ENCODE data around the gene POLR3F.
"Not testable (repeated sequence)": the region's sequence is repeated elsewhere in the genome, so short reads cannot be mapped to it uniquely, and the experiment has no call there.

POLR3F gene

DNA sequence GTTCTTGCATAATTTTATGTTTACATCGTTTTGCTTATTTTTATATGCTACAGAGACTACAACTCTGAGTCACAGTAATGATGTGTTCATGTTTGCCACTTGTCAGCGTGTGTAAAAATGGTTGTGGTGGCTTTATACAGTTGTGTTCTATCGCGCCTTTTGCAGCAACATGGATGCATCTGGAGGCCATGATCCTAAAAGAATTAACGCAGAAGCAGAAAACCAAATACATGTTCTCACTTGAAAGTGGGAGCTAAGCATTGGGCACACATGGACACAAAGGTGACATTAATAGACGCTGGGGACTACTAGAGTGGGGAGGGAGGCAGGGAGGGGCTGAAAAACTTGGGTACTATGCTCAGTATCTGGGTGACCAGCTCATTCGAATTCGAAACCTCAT lies 39.6 kb downstream of the POLR3F start:
- DNase-seq (ENCODE audit: low read depth in 3 of 3) = no peak

DNA sequence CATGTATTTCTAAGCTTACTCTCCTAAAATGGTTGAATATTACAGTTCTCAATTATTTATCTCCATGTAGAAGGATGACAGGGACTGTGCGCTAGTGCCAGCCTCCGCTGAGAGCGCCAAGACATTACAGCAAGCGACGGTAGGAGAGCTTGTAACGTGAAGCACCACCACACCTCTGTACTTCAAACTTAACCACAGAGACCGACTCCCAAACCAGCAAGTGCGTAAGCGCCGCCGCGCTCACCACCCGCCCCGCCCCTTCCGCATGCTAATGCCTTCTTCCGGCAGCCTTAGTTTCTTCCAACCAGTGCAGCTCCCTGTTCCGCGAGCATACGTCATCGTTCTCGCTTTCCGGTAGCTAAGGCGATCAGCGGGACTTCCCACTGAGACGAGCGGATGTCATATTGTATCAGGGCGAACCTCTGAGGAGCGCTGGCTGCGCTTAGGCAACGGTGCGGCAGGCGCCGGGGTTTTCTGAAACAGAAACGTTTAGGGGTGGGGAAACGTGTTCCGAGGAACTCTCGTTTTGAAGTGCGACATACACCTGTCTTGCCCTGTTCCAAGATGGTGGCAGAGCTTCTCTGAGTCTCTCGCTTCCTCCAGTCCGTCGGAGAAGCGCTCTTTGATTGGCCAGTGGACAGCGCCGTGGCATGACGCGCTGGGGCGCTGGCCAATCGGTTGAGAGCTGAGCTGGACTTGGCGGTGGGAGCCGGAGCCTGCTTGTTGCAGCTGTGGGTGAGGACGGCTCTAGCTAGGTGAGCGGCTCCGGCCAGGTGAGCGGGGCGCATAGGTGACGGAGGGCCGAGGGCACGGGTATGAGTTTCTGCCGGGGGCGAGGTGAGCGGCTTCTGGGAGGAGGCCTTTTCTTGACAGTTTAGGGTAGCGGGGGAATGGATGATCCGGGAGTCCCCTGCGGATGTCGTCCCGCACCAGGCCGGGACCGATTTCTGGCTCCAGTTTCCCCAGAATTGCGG lies 40.3 kb downstream of the POLR3F start, which contains the start of gene SEC23B:
SEC23B (plus strand) TSS at position 723 of the 974 bp plus-strand sequence. CDS start 2,896 bp downstream, outside the sequence.
- peak; percentile 91 to 98 (median 97) for DNase-seq (ENCODE audit: low read depth in 3 of 3)

DNA sequence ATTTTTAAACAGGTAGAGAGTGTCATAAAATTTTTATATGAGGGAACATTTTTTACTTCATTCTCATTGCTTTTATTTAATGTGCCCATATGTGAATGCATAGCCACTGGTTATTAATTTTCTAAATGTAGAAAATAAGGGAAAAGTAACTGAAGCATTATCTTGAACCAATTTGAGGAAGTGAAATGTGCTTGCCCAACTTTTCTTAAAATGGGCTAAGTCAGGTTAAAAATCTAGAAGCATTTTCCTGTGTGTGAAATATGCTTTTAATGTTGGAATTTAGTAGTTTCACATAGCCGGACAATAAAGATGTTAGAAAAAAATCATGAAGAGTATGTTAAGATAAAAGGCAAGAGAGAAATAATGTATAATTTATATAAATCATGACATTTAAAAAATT lies 44.4 kb downstream of the POLR3F start:
- no peak for DNase-seq (ENCODE audit: low read depth in 3 of 3)

DNA sequence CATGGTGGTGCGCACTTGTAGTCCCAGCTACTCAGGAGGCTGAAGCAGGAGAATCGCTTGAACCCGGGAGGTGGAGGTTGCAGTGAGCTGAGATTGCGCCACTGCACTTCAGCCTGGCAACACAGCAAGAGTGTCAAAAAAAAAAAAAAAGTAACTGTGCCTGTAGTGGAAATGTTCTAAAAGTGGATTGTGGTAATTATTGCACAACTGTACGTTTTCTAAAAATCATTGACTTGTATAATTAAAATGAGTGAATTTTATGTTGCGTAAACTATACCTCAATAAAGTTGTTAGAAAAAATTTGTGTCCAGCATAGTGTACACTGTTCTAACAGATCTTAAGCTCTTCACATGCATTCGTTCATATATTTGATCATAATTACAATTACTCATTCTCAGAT lies 46.0 kb downstream of the POLR3F start:
- no peak for DNase-seq (ENCODE audit: low read depth in 3 of 3)

DNA sequence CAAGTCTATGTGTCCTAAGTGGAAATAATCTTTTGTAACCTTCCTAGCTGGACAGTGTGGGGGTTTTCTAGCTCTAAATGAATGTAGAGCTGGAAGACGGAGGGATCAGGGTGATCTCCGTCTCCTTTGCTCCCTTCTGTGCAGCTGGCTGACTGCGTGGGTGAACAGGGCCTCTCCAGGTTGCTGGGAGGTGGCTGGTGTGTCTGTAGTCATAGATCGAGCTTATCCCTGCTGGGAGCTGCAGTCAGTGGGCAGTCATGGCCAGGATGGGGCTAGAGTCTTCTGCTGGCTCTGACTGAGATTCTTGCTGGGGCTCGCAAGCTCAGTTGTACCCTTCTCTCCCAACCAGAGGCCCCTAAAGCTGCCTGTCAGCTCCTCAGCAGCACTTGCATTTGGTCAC lies 46.9 kb downstream of the POLR3F start:
- DNase-seq (ENCODE audit: low read depth in 3 of 3) = no peak

DNA sequence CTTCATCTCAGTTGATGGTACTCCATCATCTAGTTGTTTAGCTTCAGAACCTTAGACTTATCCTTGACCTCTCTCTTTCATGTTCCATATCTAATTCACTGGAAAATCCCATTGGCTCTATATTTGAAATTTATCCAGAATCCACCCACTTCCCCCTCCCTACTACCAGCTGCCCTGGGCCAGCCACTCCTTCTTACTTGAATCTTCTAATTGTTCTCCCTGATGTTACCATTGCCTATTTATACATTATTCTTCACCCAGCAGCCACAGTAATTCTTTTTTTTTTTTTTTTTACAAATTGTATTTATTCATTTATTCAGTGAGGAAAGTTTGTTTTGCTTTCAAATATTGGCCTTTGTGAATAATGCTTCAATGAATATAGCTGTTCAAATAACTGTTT lies 48.8 kb downstream of the POLR3F start:
- no peak for DNase-seq (ENCODE audit: low read depth in 3 of 3)

DNA sequence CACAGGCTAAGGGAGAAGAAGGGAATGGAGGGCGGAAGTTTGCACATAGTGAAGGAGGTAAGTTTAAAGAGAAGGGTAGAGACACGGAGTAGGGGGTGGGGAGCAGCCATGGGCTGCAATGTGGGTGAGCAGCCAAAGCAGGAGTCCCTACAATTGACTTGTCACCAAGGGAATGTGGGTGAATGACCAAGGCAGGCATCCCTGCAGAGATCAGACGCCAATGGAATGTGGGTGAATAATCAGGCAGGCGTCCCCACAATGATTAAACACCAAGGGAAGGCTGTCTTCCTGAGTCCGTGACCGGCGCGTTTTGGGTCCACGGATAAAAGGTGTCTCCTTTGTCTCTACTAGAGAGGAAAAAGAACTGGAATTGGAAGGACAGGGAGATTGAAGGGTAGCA lies 54.9 kb downstream of the POLR3F start:
- DNase-seq (ENCODE audit: low read depth in 3 of 3) = not testable (repeated sequence)

DNA sequence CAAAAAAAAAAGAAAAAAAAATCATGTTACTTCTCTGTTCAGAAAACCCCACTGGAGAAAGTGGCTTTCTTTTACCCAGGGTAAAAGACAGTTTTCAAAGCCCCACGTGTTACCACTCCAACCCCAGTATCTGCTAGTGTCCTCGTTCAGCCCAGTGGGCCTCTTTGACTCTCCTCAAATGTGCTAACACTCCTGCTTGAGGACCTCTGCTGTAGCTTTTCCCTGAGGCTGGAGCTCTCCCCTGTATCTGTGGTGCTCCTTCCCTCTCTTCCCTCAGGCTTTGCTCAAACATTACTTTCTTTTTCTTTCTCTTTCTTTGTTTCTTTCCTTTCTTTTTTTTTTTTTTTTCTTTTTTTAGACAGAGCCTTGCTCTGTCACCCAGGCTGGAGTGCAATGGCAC lies 55.9 kb downstream of the POLR3F start:
- no peak for DNase-seq (ENCODE audit: low read depth in 3 of 3)

DNA sequence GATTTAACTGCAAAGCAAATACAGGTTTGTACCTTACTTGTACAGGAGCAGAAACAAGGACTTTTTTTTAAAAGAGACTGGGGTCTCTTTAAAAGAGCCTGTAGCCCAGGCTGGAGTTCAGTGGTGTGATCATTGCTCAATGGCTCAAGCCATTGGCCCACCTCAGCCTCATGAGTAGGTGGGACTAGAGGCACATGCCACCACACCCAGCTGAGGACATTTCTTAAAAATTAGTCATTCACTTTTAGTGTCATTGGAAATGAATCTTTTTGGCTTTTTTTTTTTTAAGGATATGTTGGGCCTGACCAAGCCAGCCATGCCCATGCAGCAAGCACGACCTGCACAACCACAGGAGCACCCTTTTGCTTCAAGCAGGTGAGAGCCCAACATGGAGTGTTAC lies 57.5 kb downstream of the POLR3F start:
- DNase-seq (ENCODE audit: low read depth in 3 of 3) = no peak

DNA sequence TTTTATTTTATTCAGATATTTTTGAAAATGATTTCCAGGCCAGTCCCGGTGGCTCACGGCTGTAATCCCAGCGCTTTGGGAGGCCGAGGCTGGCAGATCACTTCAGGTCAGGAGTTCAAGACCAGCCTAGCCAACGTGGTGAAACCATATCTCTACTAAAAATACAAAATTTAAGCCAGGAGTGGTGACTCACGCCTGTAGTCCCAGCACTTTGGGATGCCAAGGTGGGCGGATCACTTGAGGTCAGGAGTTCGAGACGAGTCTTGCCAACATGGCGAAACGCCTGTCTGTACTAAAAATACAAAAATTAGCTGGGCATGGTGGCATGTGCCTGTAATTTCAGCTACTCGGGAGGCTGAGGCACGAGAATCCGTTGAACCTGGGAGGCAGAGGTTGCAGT lies 59.6 kb downstream of the POLR3F start:
- DNase-seq (ENCODE audit: low read depth in 3 of 3) = not testable (repeated sequence)

DNA sequence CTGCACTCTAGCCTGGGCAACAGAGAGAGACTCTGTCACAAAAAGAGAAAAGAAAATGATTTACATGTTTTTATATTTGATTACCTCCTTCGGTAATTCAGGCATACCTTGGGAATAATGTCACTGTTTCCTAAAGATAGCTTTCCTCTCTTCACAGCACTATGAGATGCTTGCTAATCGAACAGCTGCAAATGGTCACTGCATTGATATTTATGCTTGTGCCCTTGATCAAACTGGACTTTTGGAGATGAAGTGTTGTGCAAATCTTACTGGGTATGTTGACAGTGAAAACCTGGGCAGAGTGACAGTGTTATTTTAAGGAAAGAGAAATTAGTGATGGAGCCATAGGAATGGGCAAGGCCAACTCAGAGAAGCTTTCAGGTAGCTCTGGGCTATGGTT lies 60.1 kb downstream of the POLR3F start:
- no peak for DNase-seq (ENCODE audit: low read depth in 3 of 3)

DNA sequence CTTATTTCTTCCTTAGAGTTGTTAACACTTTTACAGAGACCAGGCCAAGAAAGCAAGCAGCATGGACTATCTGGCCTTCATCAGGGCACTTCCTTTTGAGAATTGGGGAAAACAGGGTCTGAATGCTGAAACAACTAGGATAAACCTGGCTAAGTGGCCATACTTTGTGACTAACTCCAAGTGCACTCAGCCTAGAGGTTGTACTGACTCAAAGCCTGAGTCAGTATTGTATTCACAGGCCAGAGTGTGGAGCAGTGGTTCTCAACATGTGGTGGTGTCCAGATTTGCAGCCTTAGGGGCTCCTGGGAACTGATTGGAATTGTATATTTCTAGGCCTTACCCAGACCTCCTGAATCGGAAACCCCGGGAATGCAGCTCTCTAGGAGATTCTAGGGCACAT lies 60.6 kb downstream of the POLR3F start:
- DNase-seq (ENCODE audit: low read depth in 3 of 3) = no peak

DNA sequence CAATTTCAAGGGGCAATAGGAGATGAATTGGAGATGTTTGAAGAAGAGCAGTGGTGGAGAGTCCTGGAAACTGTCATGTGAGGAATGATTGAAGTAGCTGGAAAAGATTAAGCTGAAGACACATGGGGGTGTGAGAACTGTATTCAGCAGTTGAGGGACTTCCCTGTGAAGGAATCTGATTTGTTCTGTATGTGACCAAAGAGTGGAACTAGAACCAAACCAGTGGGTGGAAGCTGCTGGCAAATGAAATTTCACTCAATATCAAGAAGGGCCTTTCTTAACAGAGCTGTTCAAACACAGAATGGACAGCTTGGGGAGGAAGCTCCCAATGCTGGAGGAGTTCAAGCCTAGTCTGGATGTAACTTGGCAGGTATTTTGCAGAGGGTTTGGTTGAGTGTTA lies 61.9 kb downstream of the POLR3F start:
- no peak for DNase-seq (ENCODE audit: low read depth in 3 of 3)

DNA sequence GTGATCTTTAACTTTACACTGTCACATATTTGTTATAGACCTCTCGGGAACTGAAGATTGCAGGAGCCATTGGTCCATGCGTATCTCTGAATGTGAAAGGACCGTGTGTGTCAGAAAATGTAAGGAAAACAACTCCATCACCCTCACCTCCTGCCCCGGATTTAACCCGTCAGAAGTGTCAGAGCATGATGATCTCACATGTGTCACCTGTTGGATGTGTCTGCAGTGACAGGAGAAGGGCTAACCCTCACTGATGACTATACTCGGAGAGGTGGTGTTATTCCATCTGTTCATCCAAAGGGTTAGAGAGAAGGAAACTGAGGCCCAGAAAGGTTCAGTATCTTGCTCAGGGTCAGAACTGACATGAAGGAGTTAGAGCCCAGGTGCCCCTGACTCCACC lies 65.4 kb downstream of the POLR3F start:
- DNase-seq (ENCODE audit: low read depth in 3 of 3) = no peak

DNA sequence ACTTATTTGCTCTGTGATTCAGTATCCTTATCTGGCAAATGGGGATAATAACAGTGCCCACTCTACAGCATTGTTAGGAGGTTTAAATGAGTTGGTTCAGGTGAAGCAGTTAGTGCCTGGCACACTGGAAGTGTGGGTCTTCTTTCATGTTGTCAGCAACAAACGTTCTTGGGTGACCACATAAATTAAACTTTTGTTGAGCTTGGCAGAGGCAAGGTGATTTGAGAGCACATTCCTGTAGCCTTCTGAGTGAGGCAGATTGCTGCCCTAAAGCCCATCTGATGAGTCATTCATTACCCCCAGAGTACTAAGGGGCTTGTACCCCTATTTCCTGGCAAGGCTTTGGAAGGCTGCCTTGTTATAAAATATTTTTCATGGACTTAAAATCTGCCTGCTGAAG lies 66.3 kb downstream of the POLR3F start:
- DNase-seq (ENCODE audit: low read depth in 3 of 3) = no peak

DNA sequence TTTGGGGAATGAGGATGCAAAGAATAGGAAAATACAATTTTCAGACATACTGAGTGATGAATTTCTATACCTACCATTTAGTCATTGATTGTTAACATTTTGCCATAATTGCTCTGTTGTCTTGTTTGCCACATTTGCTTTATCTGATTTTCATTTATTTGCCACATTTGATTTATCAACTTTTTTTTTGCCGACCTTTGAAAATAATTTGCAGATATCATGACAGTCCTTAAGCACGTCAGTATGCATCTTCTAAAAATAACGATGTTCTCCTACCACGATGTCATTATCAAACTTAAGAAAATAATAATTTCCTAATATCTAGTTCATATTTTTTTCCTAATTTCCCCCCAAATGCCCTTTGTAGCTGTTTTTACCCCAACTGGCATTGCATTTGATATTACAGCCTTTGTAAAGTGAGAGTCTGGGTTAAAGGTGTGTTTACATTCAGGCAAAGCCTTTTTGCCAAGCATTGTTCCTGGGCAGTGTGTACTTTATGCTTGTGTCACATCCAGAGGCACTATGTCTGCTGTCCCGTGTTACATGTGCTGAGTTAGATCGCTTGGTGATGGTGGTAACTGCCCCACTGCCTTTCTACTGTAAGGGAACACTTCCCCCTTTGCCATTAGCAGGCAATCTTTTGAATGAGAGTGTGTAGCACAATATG lies 66.9 kb downstream of the POLR3F start:
- DNase-seq (ENCODE audit: low read depth in 3 of 3) = no peak

Data from stimulated activated CD4-positive, alpha-beta T cell treated with anti-CD3 and anti-CD28 coated beads, TNF-alpha, amount 100 ng/mL, for 24 hours (primary cell).